ENCODE data around the gene DNHD1.

DNA sequence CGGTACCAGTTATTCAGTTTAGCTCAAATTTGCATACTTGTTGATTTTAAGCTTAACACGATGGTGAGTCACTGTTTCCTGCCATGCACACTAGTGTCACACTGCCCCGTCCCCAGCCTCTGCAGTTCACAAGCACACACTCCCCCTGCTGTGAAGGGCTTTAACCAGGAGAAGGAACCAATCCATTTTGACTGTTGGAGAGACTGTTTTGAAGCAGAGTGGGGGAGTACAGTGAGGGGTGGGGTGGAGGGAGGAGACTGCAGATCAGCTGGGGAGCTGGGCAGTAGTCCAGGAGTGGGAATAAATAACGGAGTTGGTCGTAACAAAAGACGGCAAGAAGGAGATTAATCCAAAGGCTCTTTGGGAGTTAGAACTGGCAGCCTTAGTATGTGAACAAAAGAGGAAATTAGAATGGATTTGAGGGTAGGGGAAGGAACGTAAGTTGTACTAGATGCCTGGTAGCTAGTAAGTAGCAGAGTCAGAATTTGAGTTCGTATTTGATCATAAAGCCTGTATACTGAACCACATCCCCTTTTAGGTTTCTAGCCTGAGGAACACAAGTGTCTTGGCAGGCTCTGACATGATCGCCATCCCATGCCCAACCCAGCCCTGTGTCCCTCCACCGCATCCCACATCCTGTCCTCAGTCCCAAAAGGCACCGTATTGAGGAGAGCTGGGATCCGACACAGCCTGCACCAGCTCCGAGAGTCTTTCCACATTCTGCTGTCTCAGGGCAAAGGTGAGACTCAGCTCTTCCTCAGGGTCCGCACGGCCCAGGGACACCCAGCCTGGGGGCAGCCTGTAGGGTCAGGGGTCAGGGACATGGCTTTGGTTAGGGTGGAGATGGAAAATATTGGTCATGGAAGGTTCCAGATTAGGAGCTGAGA lies 121.3 kb downstream of the DNHD1 start:
- TF ChIP-seq POLR2A (IDR thresholded peaks at IDR 0.05; ENCODE audit: low read depth, low read length) (no peak), POLR2AphosphoS5 (IDR thresholded peaks at IDR 0.05; ENCODE audit: low read depth, low read length) (no peak)

Measured in GM12892 (cell line).